CD4-positive, alpha-beta T cell treated with Interleukin-4 for 4 hours (primary cell): ENCODE measurements around the gene PHOX2B.
"Not testable (repeated sequence)": the region's sequence is repeated elsewhere in the genome, so short reads cannot be mapped to it uniquely, and the experiment has no call there.

ENCODE experiments used
- DNase-seq: peaks from one replicate; pipeline ENCODE4 v3.0.0-alpha.2; 2020

PHOX2B gene

GRCh38 chr4:41747230-41748055 lies 1.1 kb downstream of the PHOX2B start:
- DNase-seq, result no peak

GRCh38 chr4:41746440-41747229 lies 1.9 kb downstream of the PHOX2B start:
- DNase-seq, result no peak

GRCh38 chr4:41746025-41746439 lies 2.5 kb downstream of the PHOX2B start:
- no peak for DNase-seq

- no peak for DNase-seq
These were observed 3.1 kb downstream of the PHOX2B start for GRCh38 chr4:41745292-41746024.

DNA sequence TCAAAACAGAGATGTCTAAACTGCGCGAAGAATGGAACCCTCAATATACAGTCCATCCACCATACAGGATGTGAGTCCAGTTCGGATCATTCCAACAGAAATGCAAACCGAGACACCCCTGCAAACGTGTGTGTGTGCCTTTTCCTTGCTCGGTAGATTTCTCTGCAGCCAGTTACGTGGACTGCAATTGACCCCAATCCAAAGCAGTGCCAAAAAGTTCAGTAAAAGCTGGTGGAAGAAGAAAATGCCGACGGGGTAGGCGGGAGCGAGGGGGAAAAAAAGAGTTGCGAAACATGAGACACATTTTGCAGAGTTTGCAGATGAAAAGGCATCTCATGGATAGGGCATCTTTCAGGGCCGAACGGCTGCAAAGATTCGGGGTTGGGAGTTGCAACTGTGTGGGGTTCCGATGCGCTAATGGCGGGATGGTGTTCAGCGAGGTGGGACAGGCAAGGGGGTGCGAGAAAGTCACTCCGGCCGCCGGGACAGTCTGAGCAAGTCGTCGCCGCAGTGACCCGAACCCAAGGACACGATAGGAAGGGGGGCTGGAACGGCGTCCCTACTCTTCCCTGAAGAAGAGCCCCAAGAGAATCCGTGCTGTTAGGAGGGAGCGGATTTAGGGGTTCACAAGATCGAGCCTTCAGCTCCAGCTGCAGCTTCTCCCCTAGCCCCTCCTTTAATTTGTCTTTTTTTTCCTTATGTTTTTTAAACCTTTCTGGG lies 3.8 kb downstream of the PHOX2B start:
- DNase-seq, result no peak

DNA sequence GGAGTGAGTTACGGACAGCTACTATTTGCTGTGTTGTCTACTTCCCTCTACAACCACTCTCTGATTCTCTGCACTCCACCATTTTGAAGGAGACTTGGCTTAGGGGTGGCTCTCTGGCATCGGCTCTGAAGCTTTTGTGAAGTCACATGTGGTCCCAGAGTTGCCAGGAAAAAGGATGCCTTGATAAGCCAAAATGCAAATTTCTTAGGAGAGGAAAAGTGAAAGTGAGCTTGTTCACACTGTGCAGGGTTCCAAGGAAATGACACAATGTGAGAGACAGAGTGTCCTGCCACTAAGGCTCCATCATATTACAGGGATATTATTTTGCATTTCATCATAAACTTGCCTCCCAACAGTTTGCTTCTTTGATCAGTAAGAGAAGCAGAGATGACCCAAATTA lies 7.2 kb downstream of the PHOX2B start:
- no peak for DNase-seq

DNA sequence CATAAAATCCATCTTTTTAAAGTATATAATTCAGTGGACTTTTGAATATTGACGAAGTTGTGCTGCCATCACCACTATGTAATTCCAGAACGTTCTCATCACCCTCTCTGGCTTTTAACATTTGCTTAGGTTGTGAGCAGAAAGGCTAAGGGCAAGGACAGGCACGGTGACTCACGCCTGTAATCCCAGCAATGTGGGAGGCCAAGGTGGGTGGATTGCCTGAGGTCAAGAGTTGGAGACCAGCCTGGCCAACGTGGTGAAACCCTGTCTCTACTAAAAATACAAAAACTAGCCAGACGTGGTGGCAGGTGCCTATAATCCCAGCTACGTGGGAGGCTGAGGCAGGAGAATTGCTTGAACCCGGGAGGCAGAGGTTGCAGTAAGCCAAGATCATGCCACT lies 11.0 kb downstream of the PHOX2B start:
- not testable (repeated sequence) for DNase-seq

GRCh38 chr4:41734371-41734770 lies 14.2 kb downstream of the PHOX2B start:
- DNase-seq, result no peak

GRCh38 chr4:41731569-41732126 lies 16.9 kb downstream of the PHOX2B start:
- DNase-seq, result no peak

GRCh38 chr4:41728573-41728913 lies 20.0 kb downstream of the PHOX2B start:
- no peak for DNase-seq

DNA sequence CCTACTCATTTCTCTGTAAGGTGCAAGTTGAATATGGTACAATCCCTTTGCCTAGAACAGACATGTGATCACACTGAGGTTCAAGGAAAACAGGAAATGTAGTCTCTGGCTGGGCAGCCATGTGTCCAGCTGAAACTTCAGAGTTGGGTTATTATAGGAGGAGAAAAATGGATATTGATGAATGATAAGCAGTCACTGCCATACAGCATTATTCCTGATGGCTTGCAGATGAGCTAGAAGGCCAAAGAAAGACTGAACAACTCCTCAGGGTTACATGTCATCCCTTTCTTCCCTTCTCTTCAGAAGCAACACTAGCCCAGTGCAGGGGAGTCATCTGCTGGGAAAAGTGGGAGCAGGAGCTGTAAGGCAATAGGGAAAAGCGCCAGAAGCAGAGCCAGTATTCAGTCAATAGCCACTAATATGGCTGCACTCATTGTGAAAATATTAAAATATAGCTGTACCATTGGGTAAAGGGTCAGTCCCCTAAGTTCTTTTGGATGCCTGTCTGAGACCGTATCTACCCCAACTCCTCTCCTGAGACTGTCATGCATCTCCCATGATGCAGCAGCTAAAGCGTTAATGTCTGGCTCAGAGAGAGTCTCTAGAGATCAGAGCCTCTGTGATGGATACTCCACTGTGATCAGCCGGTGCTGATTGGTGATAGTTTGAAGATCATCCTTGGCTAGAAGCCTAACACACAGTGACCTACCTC lies 20.5 kb downstream of the PHOX2B start:
- no peak for DNase-seq

- no peak for DNase-seq
These were observed 23.3 kb downstream of the PHOX2B start for GRCh38 chr4:41725254-41725653.

DNA sequence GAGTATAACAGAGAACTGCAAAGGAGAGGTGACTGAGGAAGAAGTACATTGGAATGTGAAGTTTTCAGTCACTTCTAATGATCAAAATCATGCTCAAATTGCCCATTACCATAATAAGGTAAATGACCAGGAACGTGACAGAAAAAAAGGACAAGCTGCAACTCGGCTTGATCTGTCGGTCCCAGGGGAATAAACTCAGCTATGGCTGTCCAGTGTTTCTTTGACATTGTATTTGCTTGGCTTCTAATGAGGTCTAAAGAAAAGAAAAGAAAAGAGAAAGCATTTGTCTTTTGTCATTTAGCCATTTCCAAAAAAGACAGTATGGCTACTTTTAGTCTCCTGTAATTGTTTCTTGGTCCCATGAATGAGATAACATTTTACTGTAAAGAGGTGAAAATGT lies 25.2 kb downstream of the PHOX2B start:
- no peak for DNase-seq

DNA sequence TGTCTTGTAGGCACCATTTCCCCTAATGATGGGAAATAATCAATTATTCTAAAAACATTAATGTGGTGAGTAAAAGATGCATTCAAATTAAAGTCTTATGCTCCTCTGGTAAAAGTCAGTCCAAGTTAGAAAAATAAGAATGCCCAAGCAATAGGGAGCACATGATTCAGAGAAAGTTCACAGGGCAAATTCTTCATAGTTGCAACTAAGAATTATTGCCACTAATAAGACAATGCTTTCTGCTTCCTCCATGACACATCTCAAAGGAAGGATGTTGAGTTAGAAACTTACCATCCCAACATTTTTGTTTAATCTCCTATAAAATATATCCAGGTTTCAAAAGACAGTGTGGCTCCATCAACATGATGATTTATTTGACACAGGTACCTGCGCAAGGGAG lies 26.3 kb downstream of the PHOX2B start:
- DNase-seq, result no peak

- DNase-seq, result no peak
These were observed 29.1 kb downstream of the PHOX2B start for GRCh38 chr4:41719417-41719816.

DNA sequence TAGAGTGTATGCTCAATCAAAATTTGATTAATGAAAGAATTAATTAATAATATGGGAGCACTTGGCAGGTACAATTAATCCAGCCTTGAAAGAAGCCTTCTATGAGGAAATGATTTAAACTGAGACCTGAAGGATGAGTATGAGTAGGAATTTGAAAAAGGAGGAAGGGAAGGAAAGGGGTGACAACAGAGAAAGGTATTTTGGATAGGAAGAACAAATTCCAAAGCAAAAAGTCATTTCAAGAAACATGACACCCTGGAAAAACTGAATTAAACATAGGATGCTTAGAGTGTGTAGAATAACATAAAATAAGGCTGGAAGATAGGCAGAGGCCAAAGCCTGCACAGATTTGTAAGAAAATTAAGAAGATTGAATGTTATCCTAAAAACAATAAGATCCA lies 29.6 kb downstream of the PHOX2B start:
- DNase-seq, result no peak

DNA sequence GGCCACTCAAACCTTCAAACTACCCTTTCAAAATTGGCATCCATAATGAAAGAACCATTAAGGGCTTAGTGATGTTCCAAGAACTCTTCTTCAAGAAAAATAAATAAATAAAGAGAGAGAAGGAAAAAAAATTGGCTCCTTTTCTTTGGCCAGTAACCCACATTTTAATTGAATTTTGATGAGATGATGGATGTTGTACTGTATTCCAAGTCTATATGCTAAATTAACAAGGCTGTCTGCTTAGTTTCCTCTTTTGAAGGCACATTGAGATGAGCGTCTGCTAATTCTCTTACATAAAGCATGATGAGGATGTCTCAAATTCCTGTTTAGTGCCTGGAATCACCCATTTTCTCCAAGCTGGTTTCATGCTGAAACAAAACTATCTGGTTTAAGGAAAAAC lies 33.4 kb downstream of the PHOX2B start:
- DNase-seq, result no peak

- no peak for DNase-seq
These were observed 34.0 kb downstream of the PHOX2B start for GRCh38 chr4:41714364-41715000.

- DNase-seq, result no peak
These were observed 34.8 kb downstream of the PHOX2B start for GRCh38 chr4:41713768-41714167.

DNA sequence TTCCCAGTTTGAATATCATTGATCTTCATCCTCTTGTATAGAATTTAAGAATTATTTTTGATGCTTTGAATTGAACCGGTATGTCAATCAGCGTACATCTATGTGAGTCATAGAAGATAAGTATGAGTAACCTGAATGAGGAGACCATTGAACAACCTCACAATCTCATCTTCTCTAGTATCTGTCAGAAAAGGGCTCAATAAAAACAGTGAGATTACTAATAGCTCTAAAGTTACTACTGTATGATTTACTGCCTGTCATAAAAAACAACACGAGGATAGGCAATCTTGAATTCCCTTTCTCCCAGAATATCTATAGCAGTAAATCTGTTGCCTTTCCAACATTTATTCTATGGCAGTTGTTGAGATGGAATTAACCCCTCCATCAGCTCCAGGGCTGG lies 36.1 kb downstream of the PHOX2B start:
- no peak for DNase-seq

GRCh38 chr4:41711654-41712053 lies 36.9 kb downstream of the PHOX2B start:
- DNase-seq, result not testable (repeated sequence)
